ENCODE results near the gene KANK3. TPM values are rescaled to one million over a fixed set of nuclear protein-coding genes. Genes with fewer than 3 reads are reported as not detected.
"Not testable (repeated sequence)": the region's sequence is repeated elsewhere in the genome, so short reads cannot be mapped to it uniquely, and the experiment has no call there.

KANK3 gene
- total RNA-seq, 1 experiment from 2014 or later: 0.81 TPM

- in situ Hi-C loops (cut with HindIII; ENCODE audit: low sequenced_read_pairs): no loop called here
- no peak for DNase-seq (ENCODE audit: low spot score)
Measured at GRCh38 chr19:8306235-8307054, 36.6 kb downstream of the KANK3 start.

- in situ Hi-C loops (cut with HindIII; ENCODE audit: low sequenced_read_pairs): no loop called here
- DNase-seq (ENCODE audit: low spot score): no peak
Measured at GRCh38 chr19:8305798-8306197, 37.3 kb downstream of the KANK3 start.

- in situ Hi-C loops (cut with HindIII; ENCODE audit: low sequenced_read_pairs): no loop called here
- no peak for DNase-seq (ENCODE audit: low spot score)
Measured at GRCh38 chr19:8304841-8305621, 38.0 kb downstream of the KANK3 start.

- DNase-seq (ENCODE audit: low spot score): no peak
Measured at GRCh38 chr19:8302734-8303133, 40.3 kb downstream of the KANK3 start.

GRCh38 chr19:8302357-8302691 is 40.7 kb downstream of the KANK3 start:
- in situ Hi-C loops (cut with HindIII; ENCODE audit: low sequenced_read_pairs): no loop called here

More at GRCh38 chr19:8302734-8303133, 40.3 kb downstream of the KANK3 start:
- in situ Hi-C loops (cut with HindIII; ENCODE audit: low sequenced_read_pairs): no loop called here

GRCh38 chr19:8291337-8291736 is 51.7 kb downstream of the KANK3 start:
- in situ Hi-C loops (cut with HindIII; ENCODE audit: low sequenced_read_pairs); DNase-seq (ENCODE audit: low spot score): not testable (repeated sequence)

More at GRCh38 chr19:8302357-8302691, 40.7 kb downstream of the KANK3 start:
- peak; percentile 27 for DNase-seq (ENCODE audit: low spot score)

- DNase-seq (ENCODE audit: low spot score); in situ Hi-C loops (cut with HindIII; ENCODE audit: low sequenced_read_pairs): not testable (repeated sequence)
Measured at GRCh38 chr19:8276508-8276907, 66.6 kb downstream of the KANK3 start.

Other genes with a start within 250 kb of the KANK3 start
- gene FBN3, start 193.7 kb downstream of the KANK3 start, total RNA-seq (2014; rRNA removed; shearing (Covaris generic)): 0.55 and 0.81 TPM in 2 replicates
- gene CERS4, start 133.9 kb downstream of the KANK3 start, total RNA-seq (2014; rRNA removed; shearing (Covaris generic)): 81.1 and 102 TPM in 2 replicates
- gene CD320, start 34.9 kb downstream of the KANK3 start, total RNA-seq (2014; rRNA removed; shearing (Covaris generic)): 141 and 173 TPM in 2 replicates
- gene NDUFA7, start 21.9 kb downstream of the KANK3 start, total RNA-seq (2014; rRNA removed; shearing (Covaris generic)): 39.8 and 59.0 TPM in 2 replicates
- gene RPS28, start 21.8 kb downstream of the KANK3 start, total RNA-seq (2014; rRNA removed; shearing (Covaris generic)): 791 and 831 TPM in 2 replicates
- 2.2 and 8.4 TPM in 2 replicates for gene ANGPTL4, start 20.9 kb upstream of the KANK3 start, total RNA-seq (2014; rRNA removed; shearing (Covaris generic))
- gene RAB11B, start 47.1 kb upstream of the KANK3 start, total RNA-seq (2014; rRNA removed; shearing (Covaris generic)): 30.4 and 39.1 TPM in 2 replicates
- gene MARCHF2, start 70.0 kb upstream of the KANK3 start, total RNA-seq (2014; rRNA removed; shearing (Covaris generic)): 45.4 and 49.0 TPM in 2 replicates
- 101 and 123 TPM in 2 replicates for gene HNRNPM, start 101.7 kb upstream of the KANK3 start, total RNA-seq (2014; rRNA removed; shearing (Covaris generic))
- not detected in 2 replicates for gene PRAM1, start 159.4 kb upstream of the KANK3 start, total RNA-seq (2014; rRNA removed; shearing (Covaris generic))
- gene ZNF414, start 170.9 kb upstream of the KANK3 start, total RNA-seq (2014; rRNA removed; shearing (Covaris generic)): not detected in 2 replicates
- gene MYO1F, start 234.2 kb upstream of the KANK3 start, total RNA-seq (2014; rRNA removed; shearing (Covaris generic)): 3.4 TPM in 1 of 2 replicates, not detected in the other

All from G401 (cell line).